Stimulated activated CD4-positive, alpha-beta T cell treated with anti-CD3 and anti-CD28 coated beads, Interleukin-12 subunit alpha, Interleukin-12 subunit beta, amount 100 ng/mL, for 48 hours (primary cell): Measurements from ENCODE around the gene ST6GAL1.

Experiments
- DNase-seq, 3 donors: peaks; one replicate each; pipeline ENCODE4 v3.0.0-alpha.2; 2020; ENCODE audit warnings: low read depth in 2 of 3, low spot score in 1 of 3

The ST6GAL1 gene

DNA sequence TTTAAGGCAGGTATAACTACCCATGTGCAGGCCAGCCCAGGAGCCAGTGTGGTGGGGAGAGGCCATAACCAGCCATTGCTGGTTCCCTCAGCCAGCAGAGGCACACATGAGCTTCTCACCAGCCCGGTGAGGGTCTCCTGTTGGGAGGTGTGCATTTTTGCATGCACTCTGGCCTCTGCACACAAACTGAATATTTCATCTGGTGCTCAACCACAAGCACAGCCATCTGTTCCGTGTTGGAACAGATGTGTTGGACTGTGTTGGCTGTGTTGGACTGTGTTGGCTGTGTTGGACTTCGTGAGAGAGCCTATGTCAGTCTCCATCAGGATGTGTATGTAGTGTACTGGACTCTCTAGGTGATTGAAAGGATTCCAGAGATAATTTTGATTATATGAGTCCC lies 141.8 kb downstream of the ST6GAL1 start:
- no peak for DNase-seq

- DNase-seq = no peak
These were observed 142.2 kb downstream of the ST6GAL1 start for GRCh38 chr3:187072511-187072910.

DNA sequence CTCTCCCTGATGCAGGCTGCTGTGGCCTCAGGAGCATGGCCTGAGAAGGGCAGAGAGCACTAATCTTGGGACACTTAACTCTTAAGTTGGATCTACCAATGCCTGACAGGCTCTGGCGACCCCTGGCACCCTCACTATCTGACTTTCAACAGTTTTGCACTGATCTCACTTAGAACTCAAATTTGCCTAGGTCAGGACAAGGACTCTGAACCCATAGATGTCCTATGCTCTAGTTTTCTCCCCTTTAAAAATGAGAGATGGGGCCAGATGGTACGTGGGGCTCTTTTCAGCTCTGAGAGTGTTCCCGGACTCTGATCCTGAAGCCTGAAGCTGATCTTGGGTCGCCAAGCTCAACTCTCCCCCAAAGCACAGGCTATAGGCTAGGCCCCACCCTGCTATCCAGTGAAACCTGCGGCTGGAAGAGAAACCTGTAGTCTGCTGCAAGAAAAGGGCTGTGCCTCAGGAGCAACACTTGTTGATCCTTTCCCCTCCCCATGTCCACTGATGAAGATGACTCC lies 143.3 kb downstream of the ST6GAL1 start:
- DNase-seq = no peak

- no peak for DNase-seq
These were observed 144.5 kb downstream of the ST6GAL1 start for GRCh38 chr3:187074846-187075245.

GRCh38 chr3:187076297-187076696 lies 146.0 kb downstream of the ST6GAL1 start:
- DNase-seq = no peak

DNA sequence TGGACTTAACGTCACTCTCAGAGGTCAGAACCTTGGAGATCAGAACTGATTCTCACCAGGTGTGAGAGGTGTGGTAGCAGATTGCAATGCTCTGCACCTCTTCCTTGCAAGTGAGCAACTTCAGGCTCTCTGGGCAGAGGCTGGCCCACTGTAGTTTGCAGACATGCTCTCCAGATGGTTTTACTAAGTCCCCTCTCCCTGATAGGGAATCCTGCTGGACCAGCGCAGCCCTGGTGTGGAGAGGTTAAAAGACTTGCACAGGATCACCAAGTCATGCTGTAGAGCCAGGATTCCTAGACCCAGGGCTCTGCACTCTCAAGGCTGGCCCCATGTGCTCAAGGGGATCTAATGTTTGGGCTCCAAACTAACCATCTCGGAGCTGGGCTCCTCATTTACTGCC lies 146.8 kb downstream of the ST6GAL1 start:
- DNase-seq = no peak

DNA sequence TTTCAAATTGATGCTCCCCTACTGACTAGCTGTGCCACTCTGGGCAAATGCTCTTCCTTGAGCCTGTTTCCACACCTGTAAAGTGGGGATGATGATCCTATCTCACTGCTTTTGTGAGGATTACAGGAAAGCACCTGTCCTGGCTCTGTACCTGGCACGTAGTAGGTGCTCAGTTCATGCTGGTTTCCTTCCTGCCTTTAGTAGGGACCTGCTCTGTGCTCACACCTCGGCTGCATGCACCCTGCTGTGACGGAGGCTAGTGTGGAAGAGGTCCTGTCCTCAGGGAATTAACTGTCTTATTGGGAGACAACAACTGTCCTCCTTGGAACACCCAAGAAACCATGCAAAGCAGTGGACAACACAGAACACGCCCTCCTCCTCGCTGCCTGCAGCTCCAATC lies 147.2 kb downstream of the ST6GAL1 start:
- DNase-seq = no peak

DNA sequence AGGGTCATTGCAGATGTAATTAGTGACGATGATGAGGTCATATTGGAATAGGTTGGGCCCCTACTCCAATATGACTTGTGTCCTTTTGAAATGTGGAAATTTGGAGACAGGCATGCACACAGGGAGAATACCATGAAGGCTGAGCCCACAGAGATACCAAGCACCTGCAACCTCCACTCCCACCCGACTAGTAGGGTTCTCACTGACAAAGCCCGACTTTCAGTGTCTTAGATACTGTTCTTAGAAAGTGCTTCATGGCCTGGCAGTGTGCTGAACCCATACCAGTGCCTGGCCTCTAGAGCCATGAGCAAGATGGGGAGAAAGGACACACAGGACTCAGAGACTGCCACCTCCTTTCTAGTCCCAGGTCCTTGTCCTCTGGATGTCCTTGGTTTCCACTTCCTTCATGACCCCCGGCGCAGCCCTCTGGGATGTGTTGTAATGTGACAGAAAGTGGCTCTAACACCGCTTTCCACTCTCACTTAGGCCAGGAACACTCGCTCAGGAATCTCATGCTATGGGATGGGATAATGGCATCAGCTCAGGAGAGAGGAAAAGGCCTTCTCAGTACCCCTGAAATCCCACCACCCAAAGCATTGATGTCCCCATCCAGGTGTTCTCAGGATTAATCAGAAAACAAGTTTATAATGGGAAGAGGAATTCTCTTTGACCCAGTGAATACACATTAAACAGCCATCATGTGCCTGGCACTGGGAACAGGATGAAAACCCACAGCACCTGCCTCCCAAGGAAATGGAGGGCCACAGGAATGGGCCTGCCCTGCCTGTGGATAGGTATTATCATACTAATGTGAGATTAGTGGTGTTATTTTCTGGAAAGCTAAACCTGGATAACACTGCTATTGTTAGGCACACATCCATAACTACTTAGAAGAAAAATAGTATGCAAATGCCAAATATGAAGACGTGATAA lies 149.0 kb downstream of the ST6GAL1 start:
- DNase-seq = no peak

GRCh38 chr3:187080799-187081450 lies 150.6 kb downstream of the ST6GAL1 start:
- DNase-seq = no peak

DNA sequence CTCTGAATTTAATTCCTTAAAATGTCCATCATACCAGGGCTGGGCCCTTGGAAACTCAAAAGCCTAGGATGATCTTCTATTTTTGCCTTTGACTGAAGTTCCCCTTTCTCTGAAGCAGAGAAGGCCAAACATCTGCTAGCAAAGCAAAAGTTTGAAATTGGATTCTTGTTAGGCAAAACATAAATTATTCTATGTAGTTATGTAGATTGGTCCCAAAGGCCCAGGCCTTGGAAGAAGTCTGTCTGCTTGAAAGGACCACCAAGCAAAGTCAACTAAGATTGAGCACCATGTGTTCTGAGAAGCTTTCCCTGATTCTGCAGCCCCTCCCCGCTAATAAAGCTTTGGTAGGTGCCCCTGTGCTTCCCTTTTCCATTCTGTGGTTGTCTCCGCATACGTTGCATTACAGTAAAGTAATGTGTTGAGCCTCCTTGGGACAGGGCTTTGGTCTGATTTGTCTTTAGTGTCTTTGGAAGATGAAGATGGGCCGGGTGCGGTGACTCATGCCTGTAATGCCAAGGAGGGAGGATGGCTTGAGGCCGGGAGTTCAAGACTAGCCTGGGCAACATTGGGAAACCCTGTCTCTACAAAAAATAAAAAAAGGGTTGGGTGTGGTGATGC lies 152.5 kb downstream of the ST6GAL1 start:
- DNase-seq = no peak

DNA sequence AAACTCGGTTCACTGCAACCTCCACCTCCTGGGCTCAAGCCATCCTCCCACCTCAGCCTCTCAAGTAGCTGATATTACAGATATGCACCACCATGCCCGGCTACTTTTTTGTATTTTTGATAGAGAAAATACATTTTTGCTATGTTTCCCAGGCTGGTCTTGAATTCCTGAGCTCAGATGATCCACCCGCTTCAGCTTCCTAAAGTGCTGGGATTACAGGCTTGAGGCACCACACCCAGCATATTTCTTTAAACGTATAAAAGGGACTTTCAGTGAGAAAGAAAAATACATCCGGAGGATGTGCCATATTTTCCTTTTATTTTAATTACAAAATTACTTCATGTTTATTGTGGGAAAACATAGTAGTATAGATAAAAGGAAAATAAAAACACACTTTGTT lies 153.8 kb downstream of the ST6GAL1 start:
- no peak for DNase-seq

GRCh38 chr3:187084580-187084979 lies 154.3 kb downstream of the ST6GAL1 start:
- no peak for DNase-seq

DNA sequence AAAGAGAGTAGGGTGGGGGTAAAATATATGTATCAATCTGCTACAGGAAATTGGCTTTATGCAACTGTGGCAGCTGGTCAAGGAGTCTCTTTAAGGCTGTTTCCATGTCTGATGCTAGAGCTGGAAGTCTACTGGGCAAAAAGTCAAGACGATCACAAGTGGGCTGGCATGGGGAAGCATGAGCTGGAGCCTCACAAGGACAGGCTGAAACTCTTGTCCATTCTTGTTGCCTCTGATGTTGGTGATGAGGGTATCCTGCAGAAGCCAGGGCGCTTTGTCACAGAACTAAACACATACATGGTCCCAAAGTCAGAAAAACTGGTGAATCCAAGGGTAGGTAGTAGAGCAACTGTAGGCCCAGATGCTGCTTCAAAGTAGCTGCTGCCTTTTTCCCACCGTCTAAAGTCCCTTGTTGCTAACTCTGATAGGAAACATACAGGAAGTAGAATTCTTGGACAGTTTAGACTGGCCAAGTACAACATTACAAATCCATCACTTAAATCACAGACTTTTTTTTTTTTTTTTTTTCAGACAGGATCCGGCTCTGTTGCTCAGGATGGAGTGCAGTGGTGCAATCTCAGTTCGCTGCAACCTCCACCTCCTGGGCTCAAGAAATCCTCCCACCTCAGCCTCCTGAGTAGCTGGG lies 154.8 kb downstream of the ST6GAL1 start:
- no peak for DNase-seq

DNA sequence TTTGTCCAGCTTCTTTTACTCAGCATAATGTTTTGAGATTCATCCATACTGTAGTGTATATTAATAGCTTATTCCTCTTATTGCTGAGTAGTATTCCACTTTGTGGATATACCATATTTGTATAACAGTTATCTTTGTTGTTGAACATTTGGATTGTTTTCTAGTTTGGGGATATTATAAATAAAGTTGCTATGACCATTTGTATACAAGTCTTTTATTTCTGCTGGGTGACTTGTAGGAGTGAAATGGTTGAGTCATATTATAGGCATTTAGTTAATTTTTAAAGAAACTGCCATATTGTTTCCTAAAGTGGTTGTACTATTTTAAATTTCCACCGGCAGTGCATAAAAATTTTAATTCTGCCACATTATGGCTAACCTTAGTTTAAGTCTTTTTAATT lies 155.6 kb downstream of the ST6GAL1 start:
- no peak for DNase-seq

GRCh38 chr3:187086831-187087230 lies 156.5 kb downstream of the ST6GAL1 start:
- DNase-seq = no peak

DNA sequence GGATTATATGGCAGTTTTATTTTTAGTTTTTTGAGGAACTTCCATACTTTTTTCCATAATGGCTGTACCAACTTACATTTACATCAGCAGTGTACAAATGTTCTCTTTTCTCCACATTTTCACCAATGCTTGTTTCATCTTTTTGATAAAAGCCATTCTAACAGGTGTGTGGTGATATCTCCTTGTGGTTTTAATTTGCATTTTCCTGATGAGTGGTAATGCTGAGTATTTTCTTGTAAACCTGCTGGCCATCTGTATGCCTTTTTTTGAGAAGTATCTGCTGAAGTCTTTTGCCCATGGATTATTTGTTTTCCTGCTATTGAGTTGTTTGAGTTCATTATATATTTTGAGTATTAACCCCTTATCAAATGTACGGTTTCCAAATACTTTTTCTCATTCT lies 158.4 kb downstream of the ST6GAL1 start:
- no peak for DNase-seq

DNA sequence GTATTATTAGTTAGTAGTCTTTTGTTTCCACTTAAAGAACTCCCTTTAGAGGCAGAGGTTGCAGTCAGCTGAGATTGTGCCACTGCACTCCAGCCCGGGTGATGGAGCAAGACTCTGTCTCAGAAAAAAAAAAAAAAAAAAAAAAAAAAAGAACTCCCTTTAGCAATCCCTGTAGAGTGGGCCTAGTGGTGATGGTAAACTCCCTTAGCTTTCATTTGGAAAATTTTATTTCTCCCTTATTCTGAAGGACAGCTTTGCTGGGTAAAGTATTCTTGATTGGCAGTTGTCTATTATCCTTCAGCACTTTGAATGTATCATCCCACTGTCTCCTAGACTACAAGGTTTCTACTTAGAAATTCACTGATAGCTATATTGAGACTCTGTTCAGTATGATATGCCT lies 163.0 kb downstream of the ST6GAL1 start:
- DNase-seq = no peak

- no peak for DNase-seq
These were observed 168.7 kb downstream of the ST6GAL1 start for GRCh38 chr3:187098923-187099512.

GRCh38 chr3:187101184-187102072 lies 171.1 kb downstream of the ST6GAL1 start:
- peak; percentile 24 to 42 (median 31) for DNase-seq

- no peak for DNase-seq
These were observed 171.8 kb downstream of the ST6GAL1 start for GRCh38 chr3:187102073-187102634.
